ENCODE results near the gene CKMT2. TPM values are rescaled to one million over a fixed set of nuclear protein-coding genes. Genes with fewer than 3 reads are reported as not detected.

The CKMT2 gene
- total RNA-seq, 1 donor from 2014 or later: 2.6 TPM

DNA sequence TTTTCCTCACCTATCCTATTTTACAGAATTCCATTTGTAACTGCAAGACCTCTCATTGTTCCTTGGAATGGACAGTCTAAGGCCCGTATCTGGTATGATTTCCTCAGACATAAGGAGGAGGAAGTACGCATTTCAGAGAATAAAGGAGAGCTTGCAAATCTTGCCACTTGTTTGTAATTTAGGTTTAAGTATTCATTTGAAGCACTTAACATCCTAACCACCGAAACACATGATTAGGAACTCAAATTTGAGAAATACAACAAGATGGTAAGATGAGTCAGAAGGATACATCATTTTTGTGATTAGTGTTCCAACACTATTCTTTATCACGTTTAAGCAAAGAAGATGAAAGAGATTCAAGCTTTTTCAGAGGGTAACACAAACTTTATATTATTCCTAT lies 64.4 kb downstream of the CKMT2 start:
- TF ChIP-seq CTCF (IDR thresholded peaks at IDR 0.05; ENCODE audit: unreplicated experiment): no peak
- Mint-ChIP-seq H3K4me3 (no peak overlapping the region), H3K27ac (no peak overlapping the region), H3K4me1 (peaks cover 28% of the 10 kb centered on the region), H3K9me3 (peaks cover 19% of the 10 kb centered on the region), H3K27me3 (ENCODE audit: low read depth) (no peaks in the 10 kb centered on the region), H3K36me3 (peaks cover 21% of the 10 kb centered on the region)
- no peak for DNase-seq (ENCODE audit: low spot score in 2 of 2, unreplicated experiment in 2 of 2)

- DNase-seq (ENCODE audit: low spot score in 2 of 2, unreplicated experiment in 2 of 2): no peak
- H3K9me3 Mint-ChIP-seq: no peaks in the 10 kb centered on the region
- H3K4me3 Mint-ChIP-seq: peak overlapping the region; percentile 94
- no peaks in the 10 kb centered on the region for H3K27me3 Mint-ChIP-seq (ENCODE audit: low read depth)
- peak overlapping the region; percentile 98 for H3K27ac Mint-ChIP-seq
- TF ChIP-seq CTCF (IDR thresholded peaks at IDR 0.05; ENCODE audit: unreplicated experiment): no peak
- peaks cover 6% of the 10 kb centered on the region for H3K36me3 Mint-ChIP-seq
- H3K4me1 Mint-ChIP-seq: peaks cover 33% of the 10 kb centered on the region
Measured at GRCh38 chr5:81300921-81301270, 67.8 kb downstream of the CKMT2 start.

DNA sequence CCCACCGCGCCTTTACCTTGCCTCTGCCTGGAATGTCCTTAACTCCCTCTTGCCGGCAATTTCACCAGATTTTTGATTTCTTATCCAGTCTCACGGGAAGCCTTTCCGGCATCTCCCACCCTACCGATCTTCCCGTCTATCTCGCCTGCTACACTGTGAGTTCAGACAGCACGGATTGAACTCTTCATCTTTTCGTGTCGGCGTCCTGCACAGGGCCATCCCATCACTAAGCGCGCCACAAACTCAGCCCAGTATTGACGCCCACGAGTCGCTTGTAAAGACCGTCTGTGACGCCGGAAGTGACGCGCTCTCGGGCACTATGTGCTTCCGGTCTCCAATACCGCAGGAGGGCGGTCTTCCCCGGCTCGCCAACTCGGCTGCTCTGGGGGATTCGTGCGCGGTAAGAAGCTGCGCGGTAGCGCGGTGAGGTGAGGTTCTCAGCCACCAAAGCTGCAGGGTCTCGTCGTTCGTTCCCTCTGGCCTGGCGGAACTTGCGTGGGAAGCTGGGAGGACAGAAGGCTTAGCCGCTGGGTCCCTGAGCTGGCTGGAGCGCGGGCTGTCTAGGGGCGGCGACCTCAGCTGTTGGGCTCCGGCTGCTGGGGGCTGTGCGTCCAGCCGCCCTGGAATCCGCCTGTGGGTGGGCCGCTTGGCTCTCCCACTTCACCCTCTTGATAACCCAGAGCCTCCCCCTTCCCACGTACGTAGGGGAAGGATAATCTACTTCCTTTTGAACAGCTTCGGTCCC lies 68.3 kb downstream of the CKMT2 start, which contains the start of gene ZCCHC9:
Gene ZCCHC9, plus strand, starts transcription at position 317 of the 745 bp plus-strand sequence. CDS start 3,171 bp downstream, outside the sequence.
- peak within 1 kb of the TSS; percentile 98 for H3K27ac Mint-ChIP-seq

DNA sequence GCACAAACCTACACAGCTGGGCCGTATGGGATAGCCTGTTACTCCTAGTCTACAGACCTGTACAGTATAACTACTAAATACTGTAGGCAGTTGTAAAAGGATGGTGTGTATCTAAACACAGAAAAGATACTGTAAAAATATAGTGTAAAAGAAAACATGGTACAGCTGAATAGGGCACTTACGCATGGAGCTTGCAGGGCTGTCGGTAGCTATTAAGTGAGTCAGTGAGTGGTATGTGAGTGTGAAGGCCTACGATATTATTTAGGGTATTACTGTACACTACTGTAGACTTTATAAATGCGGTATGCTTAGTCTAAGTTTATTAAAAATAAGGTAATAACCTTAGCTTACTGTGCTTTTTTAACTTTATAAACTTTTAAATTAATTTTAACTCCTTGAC lies 69.5 kb downstream of the CKMT2 start:
- peak overlapping the region; percentile 94 for H3K4me3 Mint-ChIP-seq
- H3K9me3 Mint-ChIP-seq: no peaks in the 10 kb centered on the region
- no peaks in the 10 kb centered on the region for H3K27me3 Mint-ChIP-seq (ENCODE audit: low read depth)
- peak overlapping the region; percentile 98 for H3K27ac Mint-ChIP-seq
- H3K4me1 Mint-ChIP-seq: peaks cover 30% of the 10 kb centered on the region
- no peak for DNase-seq (ENCODE audit: low spot score in 2 of 2, unreplicated experiment in 2 of 2)
- TF ChIP-seq CTCF (IDR thresholded peaks at IDR 0.05; ENCODE audit: unreplicated experiment): no peak
- peaks cover 6% of the 10 kb centered on the region for H3K36me3 Mint-ChIP-seq

More for the DNA sequence above, 68.3 kb downstream of the CKMT2 start, which contains the start of gene ZCCHC9:
- Mint-ChIP-seq H3K27me3 (ENCODE audit: low read depth) (no peaks in the 10 kb centered on the region), H3K4me1 (peaks cover 33% of the 10 kb centered on the region), H3K36me3 (peaks cover 6% of the 10 kb centered on the region), H3K4me3 (peak within 1 kb of the TSS; percentile 94), H3K9me3 (no peaks in the 10 kb centered on the region)
- peak; percentile 86 to 91 for DNase-seq (ENCODE audit: low spot score in 2 of 2, unreplicated experiment in 2 of 2)
- peak; percentile 15 for TF ChIP-seq CTCF (IDR thresholded peaks at IDR 0.05; ENCODE audit: unreplicated experiment)

DNA sequence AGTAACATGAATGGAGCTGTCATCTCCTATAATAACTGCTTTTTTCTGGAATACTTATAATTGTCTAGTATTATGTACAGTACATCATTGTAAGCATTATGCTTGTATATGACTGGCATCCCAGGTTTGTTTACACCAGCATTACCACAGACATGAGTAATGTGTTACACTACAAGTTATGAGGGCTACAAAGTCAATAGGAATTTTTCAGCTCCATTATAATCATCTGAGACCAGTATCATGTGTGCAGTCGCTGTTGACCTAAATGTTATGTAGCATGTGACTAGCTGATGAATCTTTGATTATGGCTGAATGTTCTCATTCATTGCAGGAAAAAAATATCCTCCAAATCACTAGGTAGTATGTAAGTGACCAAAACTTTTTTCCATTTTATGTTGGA lies 70.4 kb downstream of the CKMT2 start:
- Mint-ChIP-seq H3K27me3 (ENCODE audit: low read depth) (no peaks in the 10 kb centered on the region), H3K4me3 (peak overlapping the region; percentile 16), H3K4me1 (peaks cover 28% of the 10 kb centered on the region), H3K36me3 (peaks cover 6% of the 10 kb centered on the region), H3K9me3 (no peaks in the 10 kb centered on the region), H3K27ac (no peak overlapping the region)
- TF ChIP-seq CTCF (IDR thresholded peaks at IDR 0.05; ENCODE audit: unreplicated experiment): no peak
- no peak for DNase-seq (ENCODE audit: low spot score in 2 of 2, unreplicated experiment in 2 of 2)

Data from mesothelial cell of epicardium (in vitro differentiated cells).